Nephron progenitor cell (in vitro differentiated cells): ENCODE data around the gene R3HCC1L.
"Not testable (repeated sequence)": the region's sequence is repeated elsewhere in the genome, so short reads cannot be mapped to it uniquely, and the experiment has no call there.

Experiments
- DNase-seq: peaks from one replicate; pipeline ENCODE4 v3.0.0; 2021
- H3K27ac Mint-ChIP-seq: 2 replicates; pipeline ENCODE4 v1.8.0; 2021; ENCODE audit warnings: mild to moderate bottlenecking, moderate library complexity, mixed read lengths
- H3K27me3 Mint-ChIP-seq: 2 replicates; pipeline ENCODE4 v1.8.0; 2021; ENCODE audit warnings: mild to moderate bottlenecking, low read depth, mixed read lengths; ENCODE audit not compliant: poor library complexity
- H3K36me3 Mint-ChIP-seq: 2 replicates; pipeline ENCODE4 v1.8.0; 2021; ENCODE audit warnings: low read depth, mixed read lengths
- H3K4me1 Mint-ChIP-seq: 2 replicates; pipeline ENCODE4 v1.8.0; 2021; ENCODE audit warnings: mixed read lengths
- H3K4me3 Mint-ChIP-seq: 2 replicates; pipeline ENCODE4 v1.8.0; 2021; ENCODE audit warnings: mild to moderate bottlenecking, moderate library complexity, mixed read lengths
- H3K9me3 Mint-ChIP-seq: 2 replicates; pipeline ENCODE4 v1.8.0; 2021; ENCODE audit warnings: mild to moderate bottlenecking, moderate library complexity, mixed read lengths
- CTCF ChIP-seq: fragments of 200-600 bp; sonication (generic); IDR thresholded peaks from 2 replicates; pipeline ENCODE4 v1.5.0; 2021; ENCODE audit warnings: antibody characterized with exemption

Gene R3HCC1L

GRCh38 chr10:98144985-98145384 lies 10.5 kb downstream of the R3HCC1L start:
- no peak for TF ChIP-seq CTCF
- Mint-ChIP-seq H3K9me3 (peaks cover 47% of the 10 kb centered on the region), H3K36me3 (peaks cover 50% of the 10 kb centered on the region), H3K4me3 (no peak overlapping the region), H3K27ac (peak overlapping the region; percentile 3), H3K27me3 (peaks cover 5% of the 10 kb centered on the region), H3K4me1 (peaks cover 24% of the 10 kb centered on the region)
- no peak for DNase-seq

DNA sequence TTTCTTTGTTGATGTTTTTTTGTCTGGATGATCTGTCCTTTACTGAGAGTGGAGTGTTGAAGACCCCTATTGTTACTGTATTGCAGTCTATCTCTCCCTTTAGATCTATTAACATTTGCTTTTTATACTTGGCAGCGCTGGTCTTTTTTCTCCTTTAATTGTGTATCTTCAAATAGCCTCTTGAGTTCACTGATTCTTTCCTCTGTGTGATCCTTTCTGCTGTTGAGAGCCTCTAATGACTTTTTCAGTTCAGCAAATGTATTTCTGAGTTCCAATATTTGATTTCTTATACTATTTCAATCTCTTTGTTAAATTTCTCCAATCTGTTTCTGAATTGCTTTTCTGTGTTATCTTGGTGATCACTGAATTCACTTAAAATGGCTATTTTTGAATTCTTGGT lies 15.4 kb downstream of the R3HCC1L start:
- H3K36me3 Mint-ChIP-seq: peaks cover 80% of the 10 kb centered on the region
- no peak for DNase-seq
- no peak overlapping the region for H3K27ac Mint-ChIP-seq
- no peak overlapping the region for H3K4me3 Mint-ChIP-seq
- H3K4me1 Mint-ChIP-seq: peaks cover 18% of the 10 kb centered on the region
- peaks cover 67% of the 10 kb centered on the region for H3K9me3 Mint-ChIP-seq
- H3K27me3 Mint-ChIP-seq: peaks cover 5% of the 10 kb centered on the region
- TF ChIP-seq CTCF: no peak

DNA sequence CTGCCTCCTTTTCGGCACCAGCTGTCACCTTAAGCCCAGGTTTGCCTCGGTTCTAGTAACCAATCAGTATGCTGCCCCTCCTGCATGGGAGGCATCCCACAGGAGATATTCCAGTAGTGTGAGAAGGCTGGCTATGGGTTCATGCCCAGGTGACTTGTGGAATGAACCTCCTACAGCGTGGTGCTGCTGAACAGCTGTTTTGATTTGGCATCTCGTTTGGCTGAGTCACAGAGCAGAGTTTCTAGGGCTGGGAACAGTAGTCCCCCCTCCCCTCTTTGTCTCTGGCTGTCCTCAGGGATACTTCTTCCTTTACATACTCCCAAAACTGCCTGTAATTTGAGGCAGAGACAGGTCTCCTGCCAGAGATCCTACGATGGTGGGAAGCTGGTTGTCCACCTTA lies 16.1 kb downstream of the R3HCC1L start:
- Mint-ChIP-seq H3K36me3 (peaks cover 74% of the 10 kb centered on the region), H3K27ac (no peak overlapping the region), H3K9me3 (peaks cover 63% of the 10 kb centered on the region), H3K27me3 (peaks cover 5% of the 10 kb centered on the region), H3K4me3 (no peak overlapping the region), H3K4me1 (peaks cover 18% of the 10 kb centered on the region)
- no peak for DNase-seq
- no peak for TF ChIP-seq CTCF

DNA sequence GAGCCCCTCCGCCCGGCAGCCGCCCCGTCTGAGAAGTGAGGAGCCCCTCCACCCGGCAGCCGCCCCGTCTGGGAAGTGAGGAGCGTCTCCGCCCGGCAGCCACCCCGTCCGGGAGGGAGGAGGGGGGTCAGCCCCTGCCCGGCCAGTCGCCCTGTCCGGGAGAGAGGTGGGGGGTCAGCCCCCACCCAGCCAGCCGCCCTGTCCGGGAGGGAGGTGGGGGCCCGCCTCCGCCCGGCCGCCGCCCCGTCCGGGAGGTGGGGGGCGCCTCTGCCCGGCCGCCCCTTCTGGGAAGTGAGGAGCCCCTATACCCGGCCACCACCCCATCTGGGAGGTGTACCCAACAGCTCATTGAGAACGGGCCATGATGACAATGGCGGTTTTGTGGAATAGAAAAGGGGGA lies 18.3 kb downstream of the R3HCC1L start:
- Mint-ChIP-seq H3K36me3 (peaks cover 73% of the 10 kb centered on the region), H3K4me1 (peaks cover 18% of the 10 kb centered on the region), H3K9me3 (peaks cover 46% of the 10 kb centered on the region)
- DNase-seq, H3K27me3 Mint-ChIP-seq, H3K4me3 Mint-ChIP-seq, H3K27ac Mint-ChIP-seq: not testable (repeated sequence)

DNA sequence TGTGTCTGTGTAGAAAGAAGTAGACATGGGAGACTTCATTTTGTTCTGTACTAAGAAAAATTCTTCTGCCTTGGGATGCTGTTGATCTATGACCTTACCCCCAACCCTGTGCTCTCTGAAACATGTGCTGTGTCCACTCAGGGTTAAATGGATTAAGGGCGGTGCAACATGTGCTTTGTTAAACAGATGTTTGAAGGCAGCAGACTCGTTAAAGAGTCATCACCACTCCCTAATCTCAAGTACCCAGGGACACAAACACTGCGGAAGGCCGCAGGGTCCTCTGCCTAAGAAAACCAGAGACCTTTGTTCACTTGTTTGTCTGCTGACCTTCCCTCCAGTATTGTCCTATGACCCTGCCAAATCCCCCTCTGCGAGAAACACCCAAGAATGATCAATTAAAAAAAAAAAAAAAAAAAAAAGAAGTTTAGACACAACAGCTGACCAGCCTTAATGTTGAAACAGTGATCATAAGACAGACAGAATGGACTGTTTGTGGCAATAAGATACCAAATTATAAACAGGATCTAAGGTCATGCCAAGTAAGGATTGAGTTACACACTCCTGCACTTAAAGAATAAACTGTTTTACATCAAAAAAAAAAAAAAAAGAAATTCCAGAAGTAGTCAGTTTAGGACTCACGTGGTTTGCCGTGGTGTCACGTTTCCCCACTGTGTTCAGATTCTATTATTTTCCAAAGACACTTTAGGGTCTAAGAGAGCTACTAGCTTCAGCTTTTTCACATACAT lies 18.9 kb downstream of the R3HCC1L start:
- not testable (repeated sequence) for H3K4me3 Mint-ChIP-seq

GRCh38 chr10:98154076-98154475 lies 19.6 kb downstream of the R3HCC1L start:
- Mint-ChIP-seq H3K36me3 (peaks cover 60% of the 10 kb centered on the region), H3K27ac (no peak overlapping the region), H3K27me3 (no peaks in the 10 kb centered on the region), H3K4me3 (no peak overlapping the region), H3K4me1 (peaks cover 18% of the 10 kb centered on the region), H3K9me3 (peaks cover 33% of the 10 kb centered on the region)
- no peak for DNase-seq
- no peak for TF ChIP-seq CTCF

More for the DNA sequence above, 18.9 kb downstream of the R3HCC1L start:
- H3K27ac Mint-ChIP-seq, DNase-seq, H3K27me3 Mint-ChIP-seq: not testable (repeated sequence)
- Mint-ChIP-seq H3K36me3 (peaks cover 67% of the 10 kb centered on the region), H3K4me1 (peaks cover 18% of the 10 kb centered on the region), H3K9me3 (peaks cover 40% of the 10 kb centered on the region)

- no peak for DNase-seq
- H3K4me3 Mint-ChIP-seq: no peak overlapping the region
- TF ChIP-seq CTCF: no peak
- H3K9me3 Mint-ChIP-seq: no peaks in the 10 kb centered on the region
- H3K27me3 Mint-ChIP-seq: no peaks in the 10 kb centered on the region
- H3K27ac Mint-ChIP-seq: no peak overlapping the region
- H3K4me1 Mint-ChIP-seq: peaks cover 8% of the 10 kb centered on the region
- peaks cover 24% of the 10 kb centered on the region for H3K36me3 Mint-ChIP-seq
Measured at GRCh38 chr10:98158576-98158975, 24.1 kb downstream of the R3HCC1L start.
